Common myeloid progenitor, CD34-positive (primary cell): ENCODE measurements around the gene SOHLH1.

ENCODE experiments used
- CTCF ChIA-PET: fragments of 350-600 bp; sonication (Branson Sonifier 250); formaldehyde crosslinking; loops from one replicate; lab custom pipeline; 2021; ENCODE audit warnings: antibody characterized with exemption; lab: Charles Lee
- POLR2A ChIA-PET: fragments of 350-600 bp; sonication (Branson Sonifier 250); formaldehyde crosslinking; loops from one replicate; lab custom pipeline; 2021; ENCODE audit warnings: antibody characterized with exemption; lab: Charles Lee
- DNase-seq, 3 donors: peaks; one replicate each; pipeline versions ENCODE4 v3.0.0 to v3.0.0-alpha.2; 2013
- H3K27ac ChIP-seq, 2 experiments: 1 replicate in 1 of 2; 2 replicates in 1 of 2; pipeline ENCODE4 v1.7.0; 2013; ENCODE audit warnings: inconsistent platforms in 2 of 2, low read length in 2 of 2, mild to moderate bottlenecking in 2 of 2, low read depth in 1 of 2, moderate library complexity in 1 of 2; ENCODE audit not compliant: severe bottlenecking in 2 of 2, insufficient read depth in 1 of 2, poor library complexity in 1 of 2
- H3K27me3 ChIP-seq, 5 experiments: replicated peaks in 2 of 5; 1 replicate in 3 of 5; 2 replicates in 2 of 5; pipeline versions ENCODE4 v1.6.1 to v1.7.0; 2013; ENCODE audit warnings: low read length in 4 of 5, mild to moderate bottlenecking in 2 of 5, moderate library complexity in 2 of 5, inconsistent platforms in 1 of 5; ENCODE audit not compliant: insufficient read depth in 5 of 5, control insufficient read depth in 4 of 5
- H3K36me3 ChIP-seq, 4 experiments: 1 replicate in 2 of 4; 2 replicates in 2 of 4; pipeline versions ENCODE4 v1.6.1 to v1.7.0; 2013; ENCODE audit warnings: low read length in 3 of 4, control low read depth in 1 of 4, mild to moderate bottlenecking in 1 of 4; ENCODE audit not compliant: control insufficient read depth in 4 of 4, insufficient read depth in 4 of 4
- H3K4me1 ChIP-seq, 4 experiments: 1 replicate in 3 of 4; 2 replicates in 1 of 4; pipeline versions ENCODE4 v1.6.1 to v1.7.1; 2013; ENCODE audit warnings: low read length in 3 of 4, mild to moderate bottlenecking in 3 of 4, control low read depth in 1 of 4, inconsistent platforms in 1 of 4, moderate library complexity in 1 of 4; ENCODE audit not compliant: control insufficient read depth in 4 of 4, insufficient read depth in 4 of 4; ENCODE audit errors: control extremely low read depth in 1 of 4
- H3K4me3 ChIP-seq, 7 experiments: 1 replicate in 4 of 7; 2 replicates in 3 of 7; pipeline versions ENCODE4 v1.5.1 to v1.7.0; 2013; ENCODE audit warnings: mild to moderate bottlenecking in 7 of 7, low read length in 6 of 7, moderate library complexity in 6 of 7, inconsistent platforms in 2 of 7, low read depth in 2 of 7, control low read depth in 1 of 7; ENCODE audit not compliant: insufficient read depth in 4 of 7, control insufficient read depth in 1 of 7; ENCODE audit errors: extremely low read depth in 1 of 7
- H3K9me3 ChIP-seq, 5 experiments: 1 replicate in 4 of 5; 2 replicates in 1 of 5; pipeline versions ENCODE4 v1.6.1 to v1.7.1; 2013; ENCODE audit warnings: low read length in 4 of 5, mild to moderate bottlenecking in 2 of 5, inconsistent platforms in 1 of 5, low read depth in 1 of 5, moderate library complexity in 1 of 5; ENCODE audit not compliant: control insufficient read depth in 4 of 5, insufficient read depth in 2 of 5; ENCODE audit errors: control extremely low read depth in 1 of 5
- WGBS: methylation state at CpG from one replicate; pipeline ENCODE4 v1.1.5; 2013; ENCODE audit not compliant: insufficient coverage; 5-methylcytosine and 5-hydroxymethylcytosine counted together

Gene SOHLH1

GRCh38 chr9:135661816-135662560 lies 37.3 kb downstream of the SOHLH1 start:
- POLR2A ChIA-PET = no interaction called here
- Histone ChIP-seq H3K4me1 (no peaks in the 10 kb centered on the region), H3K27ac (no peak overlapping the region), H3K4me3 (no peak overlapping the region), H3K9me3 (no peaks in the 10 kb centered on the region), H3K27me3 (peaks cover 0 to 8% (median 0%) of the 10 kb centered on the region in 5 experiments), H3K36me3 (no peaks in the 10 kb centered on the region)
- WGBS = 87% methylated on average over 13 of the region's 19 CpGs
- CTCF ChIA-PET = no interaction called here
- no peak for DNase-seq

- 92% methylated on average over 22 of the region's 22 CpGs for WGBS
- peaks cover 0 to 12% (median 0%) of the 10 kb centered on the region in 5 experiments for H3K27me3 ChIP-seq
- no peaks in the 10 kb centered on the region for H3K36me3 ChIP-seq
- ChIA-PET CTCF (no interaction called here), POLR2A (no interaction called here)
- DNase-seq = no peak
- no peaks in the 10 kb centered on the region for H3K9me3 ChIP-seq
- no peak overlapping the region for H3K4me3 ChIP-seq
- H3K4me1 ChIP-seq = no peaks in the 10 kb centered on the region
- H3K27ac ChIP-seq = no peak overlapping the region
These were observed 38.9 kb downstream of the SOHLH1 start for GRCh38 chr9:135660407-135660806.

- Histone ChIP-seq H3K4me3 (no peak overlapping the region), H3K36me3 (no peaks in the 10 kb centered on the region), H3K4me1 (no peaks in the 10 kb centered on the region), H3K27me3 (peaks cover 0 to 12% (median 0%) of the 10 kb centered on the region in 5 experiments), H3K9me3 (no peaks in the 10 kb centered on the region), H3K27ac (no peak overlapping the region)
- CTCF ChIA-PET = no interaction called here
- no peak for DNase-seq
- POLR2A ChIA-PET = no interaction called here
- WGBS = 93% methylated on average over 13 of the region's 13 CpGs
These were observed 40.0 kb downstream of the SOHLH1 start for GRCh38 chr9:135659252-135659651.

- 95% methylated on average over 15 of the region's 15 CpGs for WGBS
- DNase-seq = no peak
- Histone ChIP-seq H3K4me1 (no peaks in the 10 kb centered on the region), H3K27ac (no peak overlapping the region), H3K9me3 (no peaks in the 10 kb centered on the region), H3K36me3 (no peaks in the 10 kb centered on the region), H3K27me3 (peaks cover 0 to 8% (median 0%) of the 10 kb centered on the region in 5 experiments), H3K4me3 (no peak overlapping the region)
- POLR2A ChIA-PET = no interaction called here
- CTCF ChIA-PET = no interaction called here
These were observed 41.9 kb downstream of the SOHLH1 start for GRCh38 chr9:135657416-135657815.

- CTCF ChIA-PET = interaction anchor here (0.5 kb wide), 1 partner anchor 41 kb away, joined by 3 read pairs; no protein-coding TSS in a partner anchor
- 90% methylated on average over 2 of the region's 8 CpGs for WGBS
These were observed 44.0 kb downstream of the SOHLH1 start for GRCh38 chr9:135655317-135655716.

GRCh38 chr9:135650408-135650807 lies 48.9 kb downstream of the SOHLH1 start:
- CTCF ChIA-PET = no interaction called here
- Histone ChIP-seq H3K36me3 (no peaks in the 10 kb centered on the region), H3K4me1 (no peaks in the 10 kb centered on the region), H3K9me3 (peaks cover 5 to 43% (median 24%) of the 10 kb centered on the region in 5 experiments), H3K27me3 (peaks cover 0 to 4% (median 0%) of the 10 kb centered on the region in 5 experiments), H3K27ac (no peak overlapping the region), H3K4me3 (no peak overlapping the region)
- POLR2A ChIA-PET = no interaction called here
- no peak for DNase-seq
- WGBS = 97% methylated on average over 14 of the region's 17 CpGs

More at GRCh38 chr9:135655317-135655716, 44.0 kb downstream of the SOHLH1 start:
- no peak for DNase-seq
- Histone ChIP-seq H3K27ac (no peak overlapping the region), H3K4me3 (no peak overlapping the region), H3K36me3 (no peaks in the 10 kb centered on the region), H3K4me1 (no peaks in the 10 kb centered on the region), H3K27me3 (peaks cover 0 to 8% (median 0%) of the 10 kb centered on the region in 5 experiments), H3K9me3 (peaks cover 0 to 7% (median 6%) of the 10 kb centered on the region in 5 experiments)
- POLR2A ChIA-PET = no interaction called here

- H3K4me1 ChIP-seq = no peaks in the 10 kb centered on the region
- H3K27ac ChIP-seq = no peak overlapping the region
- peaks cover 0 to 2% (median 0%) of the 10 kb centered on the region in 5 experiments for H3K27me3 ChIP-seq
- no peaks in the 10 kb centered on the region for H3K36me3 ChIP-seq
- ChIA-PET CTCF (no interaction called here), POLR2A (no interaction called here)
- no peak overlapping the region for H3K4me3 ChIP-seq
- DNase-seq = no peak
- no CpG with 5 or more reads among the region's 2 CpGs for WGBS
- H3K9me3 ChIP-seq = peaks cover 5 to 52% (median 33%) of the 10 kb centered on the region in 5 experiments
These were observed 49.8 kb downstream of the SOHLH1 start for GRCh38 chr9:135649508-135649907.
